GM21576 (cell line): Measurements from ENCODE around the gene PLCB2.

Source experiments
- ATAC-seq: cut with Tn5 transposase; IDR thresholded peaks from one replicate; pipeline ENCODE4 v1.9.1; 2021; ENCODE audit warnings: mild to moderate bottlenecking, moderate library complexity; ENCODE audit not compliant: unreplicated experiment

The PLCB2 gene, protein sequence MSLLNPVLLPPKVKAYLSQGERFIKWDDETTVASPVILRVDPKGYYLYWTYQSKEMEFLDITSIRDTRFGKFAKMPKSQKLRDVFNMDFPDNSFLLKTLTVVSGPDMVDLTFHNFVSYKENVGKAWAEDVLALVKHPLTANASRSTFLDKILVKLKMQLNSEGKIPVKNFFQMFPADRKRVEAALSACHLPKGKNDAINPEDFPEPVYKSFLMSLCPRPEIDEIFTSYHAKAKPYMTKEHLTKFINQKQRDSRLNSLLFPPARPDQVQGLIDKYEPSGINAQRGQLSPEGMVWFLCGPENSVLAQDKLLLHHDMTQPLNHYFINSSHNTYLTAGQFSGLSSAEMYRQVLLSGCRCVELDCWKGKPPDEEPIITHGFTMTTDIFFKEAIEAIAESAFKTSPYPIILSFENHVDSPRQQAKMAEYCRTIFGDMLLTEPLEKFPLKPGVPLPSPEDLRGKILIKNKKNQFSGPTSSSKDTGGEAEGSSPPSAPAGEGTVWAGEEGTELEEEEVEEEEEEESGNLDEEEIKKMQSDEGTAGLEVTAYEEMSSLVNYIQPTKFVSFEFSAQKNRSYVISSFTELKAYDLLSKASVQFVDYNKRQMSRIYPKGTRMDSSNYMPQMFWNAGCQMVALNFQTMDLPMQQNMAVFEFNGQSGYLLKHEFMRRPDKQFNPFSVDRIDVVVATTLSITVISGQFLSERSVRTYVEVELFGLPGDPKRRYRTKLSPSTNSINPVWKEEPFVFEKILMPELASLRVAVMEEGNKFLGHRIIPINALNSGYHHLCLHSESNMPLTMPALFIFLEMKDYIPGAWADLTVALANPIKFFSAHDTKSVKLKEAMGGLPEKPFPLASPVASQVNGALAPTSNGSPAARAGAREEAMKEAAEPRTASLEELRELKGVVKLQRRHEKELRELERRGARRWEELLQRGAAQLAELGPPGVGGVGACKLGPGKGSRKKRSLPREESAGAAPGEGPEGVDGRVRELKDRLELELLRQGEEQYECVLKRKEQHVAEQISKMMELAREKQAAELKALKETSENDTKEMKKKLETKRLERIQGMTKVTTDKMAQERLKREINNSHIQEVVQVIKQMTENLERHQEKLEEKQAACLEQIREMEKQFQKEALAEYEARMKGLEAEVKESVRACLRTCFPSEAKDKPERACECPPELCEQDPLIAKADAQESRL

GRCh38 chr15:40307421-40308211 is at the start of gene PLCB2:
TSS of gene PLCB2 (minus strand) at chr15:40307935. CDS start at chr15:40307672, 263 bp downstream.
- ATAC-seq = peak; percentile 42

DNA sequence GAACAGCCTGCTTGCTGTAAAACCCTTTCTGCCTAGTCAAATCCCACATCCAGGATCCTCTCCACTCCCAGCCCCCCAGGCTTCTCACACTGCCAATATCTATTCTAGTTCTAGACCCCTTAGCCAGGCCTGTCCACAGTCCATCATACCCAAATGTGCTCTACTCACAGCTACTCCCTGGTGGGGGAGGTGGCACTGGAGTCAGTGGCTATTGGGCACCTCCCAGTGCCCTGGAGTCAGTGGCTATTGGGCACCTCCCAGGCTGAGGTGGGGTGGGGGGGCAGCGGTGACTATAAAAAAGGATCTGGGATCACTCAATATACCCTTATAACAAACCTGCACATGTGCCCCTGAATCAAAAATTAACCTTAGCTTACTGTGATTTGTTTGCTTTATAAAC is 49.5 kb upstream of the PLCB2 start:
- no peak for ATAC-seq

DNA sequence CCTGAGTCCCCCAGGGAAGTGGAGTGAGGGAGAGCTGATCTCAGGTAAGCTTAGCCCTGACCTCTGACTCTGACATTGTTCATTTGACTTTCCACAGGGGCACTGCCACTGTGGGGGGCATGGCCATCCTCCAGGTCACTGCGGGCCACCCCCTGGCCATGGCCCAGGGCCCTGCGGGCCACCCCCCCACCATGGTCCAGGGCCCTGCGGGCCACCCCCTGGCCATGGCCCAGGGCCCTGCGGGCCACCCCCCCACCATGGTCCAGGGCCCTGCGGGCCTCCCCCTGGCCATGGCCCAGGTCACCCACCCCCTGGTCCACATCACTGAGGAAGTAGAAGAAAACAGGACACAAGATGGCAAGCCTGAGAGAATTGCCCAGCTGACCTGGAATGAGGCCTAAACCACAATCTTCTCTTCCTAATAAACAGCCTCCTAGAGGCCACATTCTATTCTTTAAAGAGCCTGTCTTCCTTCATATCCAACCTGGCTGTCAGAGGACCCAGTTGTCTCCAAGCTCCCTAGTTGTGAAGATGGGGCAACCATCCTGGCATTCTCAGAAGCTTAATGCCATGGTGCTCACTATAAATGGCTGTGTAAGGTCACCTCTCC is 48.3 kb upstream of the PLCB2 start:
- no peak for ATAC-seq

DNA sequence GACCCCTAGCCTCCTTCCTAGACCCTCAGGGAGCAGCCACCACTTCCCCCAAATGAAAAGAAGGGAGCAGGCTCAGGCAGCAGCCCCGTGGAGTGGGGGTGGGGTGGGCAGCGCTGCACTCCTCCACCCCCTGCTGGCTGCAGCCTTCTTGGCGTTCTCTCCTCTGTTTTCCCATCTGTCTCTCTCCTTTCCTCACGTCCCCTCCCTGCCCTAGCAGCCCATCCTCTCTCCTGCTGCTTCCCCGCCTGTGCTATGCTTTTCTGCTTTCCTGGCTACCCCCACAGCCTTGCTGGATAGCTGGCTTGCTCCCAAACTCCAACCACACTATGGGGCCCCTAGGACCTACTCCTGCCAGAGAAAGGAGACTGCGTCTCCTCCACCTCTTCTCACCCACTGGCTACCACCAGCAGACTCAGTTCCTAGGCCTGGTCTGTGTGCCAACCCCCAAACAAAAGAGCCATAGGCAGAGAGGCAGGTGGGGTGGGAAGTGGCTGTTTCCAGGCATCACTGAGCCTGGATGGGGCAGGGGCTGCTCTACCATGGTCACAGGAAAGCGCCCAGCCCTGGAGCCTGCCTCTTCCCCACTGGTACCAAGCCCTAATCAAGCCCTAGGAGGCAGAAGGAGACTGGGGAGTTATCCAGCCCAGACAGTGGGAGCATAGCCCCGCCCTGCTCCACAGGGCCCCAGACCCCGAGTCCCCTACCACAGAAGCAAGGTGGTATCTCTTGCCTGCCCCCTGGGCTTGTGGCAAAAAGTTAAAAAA is 46.9 kb upstream of the PLCB2 start:
- no peak for ATAC-seq

- ATAC-seq = no peak
Observed at GRCh38 chr15:40353697-40354096, 46.0 kb upstream of the PLCB2 start.

DNA sequence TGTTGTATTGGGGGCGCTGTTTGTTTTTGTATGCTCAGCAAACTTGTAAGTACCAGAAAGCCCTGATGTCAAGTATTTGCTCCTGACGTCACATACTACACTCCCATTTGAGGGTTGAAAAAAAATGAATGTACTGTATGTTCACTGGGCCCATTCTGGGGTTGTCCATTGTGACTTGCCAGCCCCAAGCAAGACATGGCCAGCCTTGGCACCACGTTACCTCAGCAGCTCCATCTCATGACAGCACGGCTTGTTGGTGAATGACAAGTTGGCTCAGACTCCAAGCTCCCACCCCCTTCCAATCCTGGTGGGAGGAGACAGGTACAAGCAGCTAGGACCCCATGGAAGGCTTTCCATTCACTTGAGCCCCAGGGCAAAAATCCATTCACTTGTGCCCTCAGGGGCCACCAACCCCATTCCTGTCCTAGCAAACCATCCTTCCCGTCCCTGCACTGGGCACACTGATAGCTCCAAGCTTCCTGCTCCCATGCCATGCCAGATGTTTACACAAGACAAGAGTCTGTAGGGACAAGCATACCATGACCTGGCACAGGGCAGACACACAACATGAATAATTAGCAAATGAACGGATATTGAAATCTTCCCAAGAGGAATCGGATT is 44.7 kb upstream of the PLCB2 start:
- ATAC-seq = no peak

DNA sequence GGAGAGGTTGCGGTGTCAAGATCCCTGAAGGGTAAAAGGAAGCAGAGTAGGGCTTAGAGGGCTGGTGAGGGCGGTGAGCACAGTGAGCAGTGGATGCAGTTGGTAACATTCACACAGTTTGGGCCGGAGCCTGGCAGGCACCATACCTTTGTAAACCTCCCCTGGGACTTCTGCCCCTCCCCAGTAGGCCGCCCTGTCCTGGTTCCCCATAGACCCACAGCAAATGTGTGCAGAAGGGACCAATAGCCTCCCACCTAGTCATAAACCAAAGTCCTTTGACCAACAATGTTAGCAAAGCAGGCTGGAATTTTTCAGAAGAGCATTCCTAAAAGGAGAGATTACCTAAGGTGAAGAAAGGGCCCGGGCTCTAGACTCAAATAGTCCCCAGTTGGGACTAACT is 41.4 kb upstream of the PLCB2 start:
- no peak for ATAC-seq

DNA sequence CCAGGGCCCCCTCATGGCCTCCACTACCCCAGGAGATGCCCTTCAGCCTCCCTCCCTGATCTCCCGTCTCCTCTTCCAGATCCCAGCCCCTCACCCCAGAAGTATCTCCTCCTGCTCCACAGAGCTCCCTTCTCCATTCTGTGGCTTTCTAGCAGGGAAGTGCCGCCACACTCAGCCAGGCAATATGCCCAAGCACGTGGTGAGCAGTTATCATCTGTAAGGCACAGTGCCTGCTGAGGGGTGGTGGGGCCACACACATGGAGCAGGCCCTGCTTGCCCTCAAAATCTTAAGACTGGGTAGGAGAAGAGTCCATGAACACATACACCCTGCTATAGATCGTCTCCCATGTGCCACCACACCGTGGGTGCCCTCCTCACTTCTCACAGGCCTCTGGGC is 40.7 kb upstream of the PLCB2 start:
- ATAC-seq = no peak

DNA sequence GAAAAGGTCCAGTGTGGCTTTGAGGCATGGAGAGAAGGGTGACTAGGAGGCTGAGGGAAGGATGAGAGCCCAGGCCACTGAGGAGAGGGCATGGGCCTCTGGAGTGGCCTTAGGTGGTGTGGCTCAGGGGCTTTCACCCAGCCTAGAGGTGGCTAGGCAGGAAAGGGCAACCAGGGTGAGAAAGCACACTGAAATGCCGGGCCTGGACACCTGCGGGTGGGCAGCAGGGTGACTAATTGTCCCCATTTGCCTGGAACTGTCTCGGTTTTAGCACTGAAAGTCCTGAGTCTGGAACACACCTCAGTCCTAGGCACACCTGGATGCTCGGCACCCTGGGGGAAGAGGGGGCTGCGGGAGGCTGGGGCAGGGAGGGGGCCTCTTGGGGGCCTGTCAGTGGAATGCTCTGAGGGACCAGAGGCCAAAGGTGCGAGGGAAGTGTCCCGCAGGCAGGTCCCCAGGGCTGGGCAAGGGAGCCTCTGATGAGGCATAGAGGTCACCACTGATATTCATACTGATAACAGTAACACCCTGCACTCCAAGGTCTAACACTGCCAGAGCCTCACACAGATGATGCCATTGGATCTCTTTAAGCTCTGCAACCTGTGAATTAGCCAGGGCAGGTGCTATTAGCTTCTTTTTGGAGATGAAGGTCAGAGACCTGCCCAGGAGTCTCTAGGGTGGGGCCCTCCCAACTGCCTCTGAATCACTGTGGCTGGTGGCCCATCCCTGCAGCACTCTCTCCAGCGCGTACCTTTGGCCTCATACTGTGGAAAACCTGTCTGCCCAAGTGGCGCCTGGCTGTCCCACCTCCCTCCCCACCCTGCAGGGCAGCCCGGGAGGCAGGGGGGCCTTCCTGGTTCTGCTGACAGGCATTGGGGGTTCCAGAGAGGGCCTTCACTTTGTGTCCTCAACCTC is 40.1 kb upstream of the PLCB2 start:
- ATAC-seq = no peak

DNA sequence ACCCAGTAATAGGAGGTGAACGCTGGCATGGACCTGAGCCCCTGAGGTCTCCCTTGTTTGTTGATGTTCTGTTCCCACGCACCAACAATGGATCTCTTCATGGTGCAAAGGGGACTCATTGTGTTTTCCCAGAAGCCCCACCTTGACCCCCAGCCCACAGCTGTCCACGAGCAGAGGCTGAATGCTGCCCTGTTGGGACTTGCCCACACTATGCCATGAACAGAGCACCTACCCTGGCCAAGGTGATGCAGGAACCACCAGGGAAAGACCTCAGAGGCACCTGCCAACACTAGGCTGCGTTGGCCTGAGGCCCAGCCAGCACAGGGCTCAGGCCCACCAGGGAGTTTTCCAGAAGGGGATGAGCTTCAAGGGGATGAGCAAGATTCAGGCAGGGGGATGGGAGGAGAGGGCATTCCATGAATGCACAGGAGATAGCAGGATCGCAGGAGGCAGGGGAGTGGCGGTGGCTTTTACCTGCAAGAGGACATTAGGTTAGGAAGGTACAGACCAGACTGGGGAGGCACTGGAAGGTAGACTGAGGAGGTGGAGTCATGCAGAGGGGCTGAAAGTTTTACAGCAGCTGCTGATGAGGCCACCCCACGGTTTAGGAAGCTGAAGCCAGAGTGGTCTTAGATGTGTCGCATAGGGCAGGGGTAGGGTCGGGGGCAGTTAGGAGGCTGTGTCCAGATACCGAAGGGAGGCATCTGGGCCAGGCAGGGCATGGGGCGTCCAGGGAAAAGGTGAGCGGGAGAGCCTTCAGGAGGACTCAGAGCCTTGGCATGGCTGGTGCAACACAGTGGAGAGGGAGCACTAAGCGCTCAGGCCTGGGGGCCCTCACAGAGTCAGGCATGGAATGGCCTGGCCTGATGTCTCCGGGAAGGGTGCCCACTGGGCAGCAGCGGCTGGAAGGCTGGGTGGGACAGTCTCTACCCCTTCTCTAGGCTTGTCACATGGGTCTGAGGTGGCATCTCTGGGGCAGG is 39.1 kb upstream of the PLCB2 start:
- ATAC-seq = no peak

DNA sequence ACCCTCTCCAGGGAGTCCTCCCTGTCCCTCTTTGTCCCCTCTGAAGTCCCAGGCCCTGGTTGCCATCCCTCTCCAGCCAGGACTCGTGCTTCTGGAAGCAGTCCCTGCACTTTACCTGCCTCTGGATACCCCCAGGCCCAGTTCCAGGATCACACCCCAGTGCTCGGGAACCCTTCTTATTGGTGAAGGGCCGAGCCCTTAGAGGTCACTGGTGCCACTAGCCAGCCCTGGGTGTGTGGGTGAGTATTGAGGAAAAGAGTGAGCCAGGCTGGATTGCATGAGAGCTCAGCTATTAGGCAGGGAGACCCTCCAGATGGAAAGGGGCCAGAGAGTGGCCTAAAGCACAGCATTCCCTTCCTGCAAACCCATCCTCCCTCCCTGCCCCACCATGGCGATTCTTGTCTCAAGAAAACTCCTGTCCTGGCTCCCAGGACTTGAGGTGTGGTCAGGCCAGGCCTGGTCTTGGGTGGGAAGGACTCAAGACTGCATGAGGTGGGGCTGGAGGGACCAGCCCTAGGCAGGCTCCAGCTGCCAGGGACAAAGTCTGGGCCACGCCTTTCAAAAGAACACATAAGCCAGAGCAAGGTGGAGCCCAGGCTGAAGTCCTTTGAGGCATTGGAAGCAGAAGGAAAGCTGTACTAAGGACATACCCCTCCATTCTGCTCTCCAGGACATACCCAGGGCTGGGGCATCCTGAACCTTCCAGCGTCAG is 38.3 kb upstream of the PLCB2 start:
- ATAC-seq = no peak

GRCh38 chr15:40345225-40345866 is 37.6 kb upstream of the PLCB2 start:
- ATAC-seq = no peak

GRCh38 chr15:40344631-40345120 is 36.9 kb upstream of the PLCB2 start:
- no peak for ATAC-seq

- ATAC-seq = no peak
Observed at GRCh38 chr15:40344217-40344616, 36.5 kb upstream of the PLCB2 start.

DNA sequence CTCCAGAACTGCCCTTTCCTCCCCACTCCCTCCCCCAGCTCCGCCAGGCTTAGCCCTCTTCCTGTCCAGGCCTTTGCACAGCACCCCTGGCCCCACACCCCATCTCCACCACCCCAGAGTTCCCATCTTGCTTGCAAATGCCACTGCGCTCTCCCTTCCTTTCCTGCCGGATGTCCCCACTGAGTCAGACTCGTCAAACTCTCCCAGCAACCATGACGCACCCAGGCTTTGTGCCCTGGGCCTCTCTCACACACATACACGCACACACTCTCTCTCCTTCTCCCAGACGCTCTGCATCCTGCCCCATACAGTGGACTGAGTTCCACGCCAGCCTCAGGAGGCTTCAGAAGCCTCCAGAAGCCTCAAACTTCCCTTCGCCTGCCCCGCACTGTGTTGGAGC is 35.8 kb upstream of the PLCB2 start:
- no peak for ATAC-seq
